Measurements from ENCODE around the gene P2RY4. TPM values are rescaled to one million over a fixed set of nuclear protein-coding genes. Genes with fewer than 3 reads are reported as not detected.
A peak's percentile ranks its signal among the peaks of the same experiment; 100 is the strongest.
"Not testable (repeated sequence)": the region's sequence is repeated elsewhere in the genome, so short reads cannot be mapped to it uniquely, and the experiment has no call there.

P2RY4 gene
- total and polyA plus RNA-seq, 7 donors: 0.27 to 1.7 (median 0.45) TPM; not detected in 1

DNA sequence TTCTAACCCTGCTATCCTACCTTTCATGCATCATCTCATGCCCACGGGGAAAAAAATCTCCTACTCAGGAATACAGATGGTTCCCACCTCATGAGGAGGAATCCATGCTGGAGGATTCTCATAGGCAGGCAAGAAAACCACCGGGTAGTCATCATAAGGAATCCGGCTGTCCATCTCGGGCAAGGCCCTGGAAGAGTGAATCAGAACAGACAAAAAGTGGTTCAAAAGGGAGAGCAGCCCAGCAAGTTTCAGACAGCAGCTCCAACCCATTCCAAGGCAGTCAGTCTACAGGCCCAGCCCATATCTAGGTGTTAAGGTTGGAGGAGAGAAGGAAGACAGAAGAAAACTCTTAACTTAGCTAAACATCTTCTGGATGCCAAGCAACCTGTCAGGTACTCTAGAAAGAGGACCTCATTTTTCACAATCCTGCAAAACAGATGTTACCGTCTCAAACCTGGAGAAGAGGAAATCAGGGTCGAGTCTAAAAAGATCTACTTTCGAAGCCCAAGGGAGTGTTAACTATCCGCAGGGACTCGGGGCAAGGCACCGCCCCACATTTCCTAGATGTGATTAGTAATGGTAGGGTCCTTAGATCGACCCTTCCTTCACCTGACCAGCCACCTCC, 29.3 kb upstream of the P2RY4 start:
- peak overlapping the region; percentile 31 to 53 (median 48) for H3K4me3 ChIP-seq
- H3K27ac ChIP-seq: peak overlapping the region; percentile 68 to 78 (median 74)
- intact Hi-C loops (cut with DNase I): loop anchor here (10.0 kb wide), 1 partner anchor 154 kb away; the partner anchor contains the start of gene IGBP1
- DNase-seq: no peak
- TF ChIP-seq POLR2A (IDR thresholded peaks at IDR 0.05): no peak
- TF ChIP-seq POLR2AphosphoS5 (IDR thresholded peaks at IDR 0.05): no peak
- no peak for TF ChIP-seq EP300 (IDR thresholded peaks at IDR 0.05)
- TF ChIP-seq, protein P1, sequence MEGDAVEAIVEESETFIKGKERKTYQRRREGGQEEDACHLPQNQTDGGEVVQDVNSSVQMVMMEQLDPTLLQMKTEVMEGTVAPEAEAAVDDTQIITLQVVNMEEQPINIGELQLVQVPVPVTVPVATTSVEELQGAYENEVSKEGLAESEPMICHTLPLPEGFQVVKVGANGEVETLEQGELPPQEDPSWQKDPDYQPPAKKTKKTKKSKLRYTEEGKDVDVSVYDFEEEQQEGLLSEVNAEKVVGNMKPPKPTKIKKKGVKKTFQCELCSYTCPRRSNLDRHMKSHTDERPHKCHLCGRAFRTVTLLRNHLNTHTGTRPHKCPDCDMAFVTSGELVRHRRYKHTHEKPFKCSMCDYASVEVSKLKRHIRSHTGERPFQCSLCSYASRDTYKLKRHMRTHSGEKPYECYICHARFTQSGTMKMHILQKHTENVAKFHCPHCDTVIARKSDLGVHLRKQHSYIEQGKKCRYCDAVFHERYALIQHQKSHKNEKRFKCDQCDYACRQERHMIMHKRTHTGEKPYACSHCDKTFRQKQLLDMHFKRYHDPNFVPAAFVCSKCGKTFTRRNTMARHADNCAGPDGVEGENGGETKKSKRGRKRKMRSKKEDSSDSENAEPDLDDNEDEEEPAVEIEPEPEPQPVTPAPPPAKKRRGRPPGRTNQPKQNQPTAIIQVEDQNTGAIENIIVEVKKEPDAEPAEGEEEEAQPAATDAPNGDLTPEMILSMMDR (IDR thresholded peaks at IDR 0.05): no peak
- H3K4me1 ChIP-seq: peaks cover 0 to 8% (median 6%) of the 10 kb centered on the region in 4 donors
- 27 to 31% methylated on average over 11 of the region's 11 CpGs for WGBS, 2 donors
- peaks cover 0 to 12% (median 0%) of the 10 kb centered on the region in 4 donors for H3K36me3 ChIP-seq
- H3K9me3 ChIP-seq: no peaks in the 10 kb centered on the region
- no peaks in the 10 kb centered on the region for H3K27me3 ChIP-seq

DNA sequence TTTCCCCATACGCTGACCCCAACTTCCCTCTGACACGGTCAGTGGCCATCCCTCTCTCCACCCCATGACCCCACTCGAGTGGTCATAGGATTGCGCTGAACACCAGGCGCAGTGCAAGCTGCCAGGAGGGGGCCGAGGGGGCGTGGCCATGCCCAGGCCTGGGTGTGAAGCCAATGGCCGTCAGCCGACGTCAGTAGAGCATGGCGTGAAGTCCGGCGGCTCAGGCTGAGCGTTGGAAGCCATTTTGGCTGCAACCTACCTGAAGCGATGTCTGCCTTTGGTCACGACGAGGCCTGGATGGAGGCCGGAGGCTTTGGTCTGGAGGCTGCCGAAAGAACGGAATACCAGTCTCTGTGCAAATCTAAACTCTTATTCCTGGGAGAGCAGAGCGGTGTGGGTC, 21.9 kb upstream of the P2RY4 start, which contains the start of gene RAB41:
TSS of gene RAB41 (plus strand) at position 222 of the 400 bp plus-strand sequence. CDS start at position 268, 46 bp downstream.
- H3K36me3 ChIP-seq: peaks cover 0 to 2% (median 0%) of the 10 kb centered on the region in 4 donors
- 94 to 97% methylated on average over 21 of the region's 21 CpGs for WGBS, 2 donors
- intact Hi-C loops (cut with DNase I): loop anchor here (10.0 kb wide), 1 partner anchor 147 kb away; the partner anchor contains the start of gene IGBP1
- H3K9me3 ChIP-seq: no peaks in the 10 kb centered on the region
- no peak for DNase-seq
- no peak within 1 kb of the TSS for H3K4me3 ChIP-seq
- peaks cover 0 to 4% (median 0%) of the 10 kb centered on the region in 3 donors for H3K27me3 ChIP-seq
- H3K27ac ChIP-seq: no peak within 1 kb of the TSS
- H3K4me1 ChIP-seq: no peaks in the 10 kb centered on the region
- TF ChIP-seq POLR2AphosphoS5 (IDR thresholded peaks at IDR 0.05) (no peak), POLR2A (IDR thresholded peaks at IDR 0.05) (no peak), EP300 (IDR thresholded peaks at IDR 0.05) (no peak)
- TF ChIP-seq, protein P1 (IDR thresholded peaks at IDR 0.05): no peak

DNA sequence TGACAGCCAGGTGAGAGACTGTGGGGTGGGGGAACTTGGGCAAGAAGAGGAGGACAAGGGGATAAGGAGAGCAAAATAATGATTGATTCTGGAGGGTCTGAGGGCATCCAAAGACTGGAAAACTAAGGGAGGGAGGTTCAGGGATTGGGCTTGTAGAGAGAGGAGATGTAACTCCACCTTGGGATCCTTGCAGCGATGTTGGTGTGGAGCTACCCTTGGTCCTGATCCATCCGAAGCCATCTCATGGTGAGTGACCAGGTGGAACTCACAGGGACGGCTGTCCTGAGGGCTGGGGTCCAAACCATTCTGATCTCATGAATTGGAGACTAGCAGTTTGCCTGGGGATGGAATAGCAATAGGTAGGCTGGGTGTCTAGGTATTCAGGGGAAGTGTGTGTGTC, 20.6 kb upstream of the P2RY4 start:
- H3K27ac ChIP-seq: no peak overlapping the region
- H3K9me3 ChIP-seq: no peaks in the 10 kb centered on the region
- WGBS, 2 donors: 90 to 95% methylated on average over 3 of the region's 3 CpGs
- no peak overlapping the region for H3K4me3 ChIP-seq
- H3K4me1 ChIP-seq: no peaks in the 10 kb centered on the region
- no peaks in the 10 kb centered on the region for H3K36me3 ChIP-seq
- H3K27me3 ChIP-seq: peaks cover 0 to 4% (median 0%) of the 10 kb centered on the region in 3 donors
- TF ChIP-seq POLR2AphosphoS5 (IDR thresholded peaks at IDR 0.05) (no peak), POLR2A (IDR thresholded peaks at IDR 0.05) (no peak), EP300 (IDR thresholded peaks at IDR 0.05) (no peak)
- TF ChIP-seq, protein P1 (IDR thresholded peaks at IDR 0.05): no peak
- intact Hi-C loops (cut with DNase I): loop anchor here (10.0 kb wide), 1 partner anchor 146 kb away; the partner anchor contains the start of gene IGBP1
- DNase-seq: no peak

DNA sequence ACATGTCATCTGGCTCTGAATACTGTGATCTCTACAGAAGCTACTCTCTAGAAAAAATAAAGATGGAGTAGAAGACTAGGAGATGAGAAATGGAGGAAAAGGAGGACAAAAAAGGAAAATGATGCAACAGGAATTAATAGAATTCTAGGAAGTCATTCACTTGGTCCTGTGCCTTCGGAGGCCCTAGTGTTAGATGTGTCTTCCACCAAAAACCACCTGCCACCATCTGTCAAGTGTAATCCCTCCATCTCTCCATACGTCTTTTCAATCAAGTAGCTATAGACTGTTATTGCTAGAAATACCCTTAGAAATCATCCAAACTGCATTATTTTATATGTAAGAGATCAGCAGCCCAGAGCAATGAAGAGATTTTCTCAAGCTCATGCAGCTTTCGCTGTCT, 19.1 kb upstream of the P2RY4 start:
- Histone ChIP-seq H3K4me1 (no peaks in the 10 kb centered on the region), H3K4me3 (no peak overlapping the region), H3K27me3 (peaks cover 0 to 4% (median 0%) of the 10 kb centered on the region in 3 donors), H3K9me3 (no peaks in the 10 kb centered on the region), H3K27ac (no peak overlapping the region), H3K36me3 (no peaks in the 10 kb centered on the region)
- WGBS, 2 donors: 95 to 97% methylated on average over 3 of the region's 3 CpGs
- no peak for DNase-seq
- intact Hi-C loops (cut with DNase I): no loop called here
- no peak for TF ChIP-seq POLR2A (IDR thresholded peaks at IDR 0.05)
- no peak for TF ChIP-seq POLR2AphosphoS5 (IDR thresholded peaks at IDR 0.05)
- TF ChIP-seq, protein P1 (IDR thresholded peaks at IDR 0.05): no peak
- TF ChIP-seq EP300 (IDR thresholded peaks at IDR 0.05): no peak

- H3K27ac ChIP-seq; H3K36me3 ChIP-seq; DNase-seq; intact Hi-C loops (cut with DNase I); H3K27me3 ChIP-seq; H3K9me3 ChIP-seq; H3K4me1 ChIP-seq; H3K4me3 ChIP-seq: not testable (repeated sequence)
- WGBS, 2 donors: 86 to 91% methylated on average over 7 of the region's 7 CpGs
Observed at GRCh38 chrX:70274029-70274428, 14.0 kb upstream of the P2RY4 start.

Data from sigmoid colon (tissue), 7 donors.